Measurements from ENCODE around the gene GP2. TPM values are rescaled to one million over a fixed set of nuclear protein-coding genes. Genes with fewer than 3 reads are reported as not detected.

Gene GP2
- polyA plus RNA-seq: 10 to 100 TPM in 3 of 4 donors, 1 to 10 TPM in 1; 8.4 to 34.4 (median 14.4) TPM
- long read RNA-seq, donor 1: 0 reads
- long read RNA-seq, donor 2: 0 reads
- long read RNA-seq, donor 3: 0 reads
- long read RNA-seq, donor 4: 0 reads
- long read RNA-seq, donor 5: 0 reads
- long read RNA-seq, donor 6: 0 reads
- long read RNA-seq, donor 7: 0 reads
- long read RNA-seq, donor 8: 0 reads
- long read RNA-seq, donor 9: 0 reads
- long read RNA-seq, donor 10, partial matches to known transcripts: 0 of 1 reads
- long read RNA-seq, donor 10, other reads (novel, unspliced or antisense): 0 of 1 reads

DNA sequence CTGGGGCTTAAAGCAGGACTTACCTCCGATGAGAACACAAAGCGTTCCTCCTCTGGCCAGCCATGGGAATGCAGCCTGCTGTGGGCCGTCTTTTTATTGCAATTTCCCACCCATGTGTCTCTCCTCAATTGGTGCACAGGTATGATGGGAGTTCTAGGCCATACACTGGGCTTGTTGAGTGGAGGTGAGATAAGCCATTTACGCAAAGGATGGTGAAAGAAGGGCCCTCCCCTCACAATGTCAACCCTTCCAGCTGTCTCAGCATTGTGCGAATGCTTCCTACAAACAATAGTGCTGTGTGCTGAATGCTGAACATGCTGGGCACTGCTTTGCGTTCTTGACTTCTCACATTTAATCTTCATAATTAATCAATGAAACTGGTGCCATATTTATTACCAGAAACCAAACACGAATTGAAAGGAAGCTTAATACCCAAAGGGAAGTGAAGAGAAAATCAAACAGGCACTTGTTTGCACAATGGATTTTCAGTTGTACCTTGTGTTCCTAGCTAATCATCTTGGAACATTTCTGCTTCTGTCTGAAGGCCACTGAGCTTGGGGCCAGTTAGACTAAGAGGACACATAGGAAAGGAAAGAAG is at the start of gene GP2:
Gene GP2, minus strand, starts transcription at position 70 of the 598 bp plus-strand sequence. CDS start 1,082 bp downstream, outside the sequence.
- FAIRE-seq: no peak

GRCh38 chr16:20372701-20373100 is 45.4 kb upstream of the GP2 start:
- 76 to 82% (median 81%) methylated on average over 5 of the region's 5 CpGs for WGBS, 3 donors
- Histone ChIP-seq H3K27me3 (ENCODE audit: control insufficient read depth in 3 of 3, insufficient read depth in 3 of 3, low read length in 3 of 3) (peaks cover 0 to 3% (median 0%) of the 10 kb centered on the region in 3 donors), H3K27ac (ENCODE audit: low read depth in 1 of 3, low read length in 2 of 3) (no peak overlapping the region), H3K9me3 (ENCODE audit: control insufficient read depth in 2 of 2, insufficient read depth in 1 of 2, low read depth in 1 of 2, low read length in 1 of 2) (no peaks in the 10 kb centered on the region), H3K4me3 (ENCODE audit: low read depth in 1 of 3, low read length in 3 of 3) (no peak overlapping the region), H3K36me3 (ENCODE audit: control insufficient read depth in 3 of 3, insufficient read depth in 2 of 3, low read depth in 1 of 3, low read length in 3 of 3) (no peaks in the 10 kb centered on the region), H3K4me1 (ENCODE audit: control insufficient read depth in 3 of 3, insufficient read depth in 2 of 3, low read depth in 1 of 3, low read length in 2 of 3) (no peaks in the 10 kb centered on the region)
- no peak for FAIRE-seq
- DNase-seq: no peak

More for the DNA sequence above, at the start of gene GP2:
- peak in 1 of 2 donors; percentile 29 for DNase-seq
- Histone ChIP-seq H3K4me3 (ENCODE audit: low read depth in 1 of 3, low read length in 3 of 3) (no peak within 1 kb of the TSS), H3K4me1 (ENCODE audit: control insufficient read depth in 3 of 3, insufficient read depth in 2 of 3, low read depth in 1 of 3, low read length in 2 of 3) (peaks cover 0 to 4% (median 0%) of the 10 kb centered on the region in 3 donors), H3K27ac (ENCODE audit: low read depth in 1 of 3, low read length in 2 of 3) (peak within 1 kb of the TSS in 1 of 3 donors; percentile 2), H3K36me3 (ENCODE audit: control insufficient read depth in 3 of 3, insufficient read depth in 2 of 3, low read depth in 1 of 3, low read length in 3 of 3) (no peaks in the 10 kb centered on the region), H3K9me3 (ENCODE audit: control insufficient read depth in 2 of 2, insufficient read depth in 1 of 2, low read depth in 1 of 2, low read length in 1 of 2) (peaks cover 0 to 6% of the 10 kb centered on the region in 2 donors), H3K27me3 (ENCODE audit: control insufficient read depth in 3 of 3, insufficient read depth in 3 of 3, low read length in 3 of 3) (no peaks in the 10 kb centered on the region)
- WGBS, 3 donors: 70 to 73% (median 72%) methylated on average over 7 of the region's 7 CpGs

DNA sequence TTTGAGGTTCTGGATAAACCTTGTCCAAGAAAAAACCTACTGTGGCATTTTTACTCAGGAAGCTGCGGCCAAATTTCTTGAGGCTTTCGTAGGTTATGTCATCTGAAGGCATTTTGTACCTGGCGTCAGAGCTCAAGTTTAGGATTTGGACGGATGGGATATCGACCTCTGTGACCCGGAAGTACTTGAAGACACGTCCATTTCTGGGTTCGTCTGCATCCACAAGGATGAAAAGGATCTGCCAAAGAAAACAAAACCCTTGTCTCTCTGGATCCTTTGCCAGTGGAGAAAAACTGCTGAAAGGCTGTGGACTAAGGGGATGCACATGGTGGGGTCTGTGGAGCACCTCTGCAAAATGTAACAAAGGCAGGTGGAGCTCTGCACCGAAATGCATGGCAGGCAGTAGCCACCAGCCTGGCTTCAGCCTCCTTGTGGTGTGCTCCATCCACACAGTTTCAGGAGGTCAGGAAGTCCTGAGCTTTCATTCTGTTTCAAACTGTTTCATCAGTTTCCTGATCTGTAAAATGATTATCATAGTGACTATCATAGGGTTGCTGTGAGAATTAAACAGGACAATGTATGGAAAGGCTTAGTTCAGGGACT is 42.2 kb upstream of the GP2 start:
- Histone ChIP-seq H3K9me3 (ENCODE audit: control insufficient read depth in 2 of 2, insufficient read depth in 1 of 2, low read depth in 1 of 2, low read length in 1 of 2) (no peaks in the 10 kb centered on the region), H3K4me1 (ENCODE audit: control insufficient read depth in 3 of 3, insufficient read depth in 2 of 3, low read depth in 1 of 3, low read length in 2 of 3) (no peaks in the 10 kb centered on the region), H3K27me3 (ENCODE audit: control insufficient read depth in 3 of 3, insufficient read depth in 3 of 3, low read length in 3 of 3) (peaks cover 0 to 3% (median 0%) of the 10 kb centered on the region in 3 donors), H3K27ac (ENCODE audit: low read depth in 1 of 3, low read length in 2 of 3) (no peak overlapping the region), H3K4me3 (ENCODE audit: low read depth in 1 of 3, low read length in 3 of 3) (no peak overlapping the region), H3K36me3 (ENCODE audit: control insufficient read depth in 3 of 3, insufficient read depth in 2 of 3, low read depth in 1 of 3, low read length in 3 of 3) (no peaks in the 10 kb centered on the region)
- WGBS, 3 donors: 69 to 77% (median 77%) methylated on average over 9 of the region's 9 CpGs
- DNase-seq: no peak
- FAIRE-seq: no peak

DNA sequence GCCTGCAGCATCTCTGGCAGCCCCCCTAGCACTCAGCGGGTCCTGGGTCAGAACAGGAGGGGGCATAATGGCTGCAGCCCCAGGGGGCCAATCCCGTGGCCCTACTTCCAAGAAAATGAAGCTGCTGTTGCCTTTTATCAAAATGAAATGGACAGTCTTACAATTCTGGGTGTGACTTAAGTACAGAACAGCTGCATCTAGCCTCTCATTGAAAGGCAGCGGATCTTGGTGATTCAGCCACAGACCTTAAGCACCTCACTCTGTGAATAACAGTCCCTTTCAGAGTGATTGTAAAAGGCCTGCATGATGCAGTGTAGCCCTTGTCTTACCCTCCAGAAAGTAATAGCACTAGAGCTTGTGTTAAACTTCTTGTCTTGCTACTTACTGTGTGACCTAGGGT is 36.7 kb upstream of the GP2 start:
- FAIRE-seq: no peak
- WGBS, 3 donors: 72 to 77% (median 72%) methylated on average over 3 of the region's 3 CpGs
- Histone ChIP-seq H3K36me3 (ENCODE audit: control insufficient read depth in 3 of 3, insufficient read depth in 2 of 3, low read depth in 1 of 3, low read length in 3 of 3) (no peaks in the 10 kb centered on the region), H3K4me1 (ENCODE audit: control insufficient read depth in 3 of 3, insufficient read depth in 2 of 3, low read depth in 1 of 3, low read length in 2 of 3) (no peaks in the 10 kb centered on the region), H3K9me3 (ENCODE audit: control insufficient read depth in 2 of 2, insufficient read depth in 1 of 2, low read depth in 1 of 2, low read length in 1 of 2) (no peaks in the 10 kb centered on the region), H3K27me3 (ENCODE audit: control insufficient read depth in 3 of 3, insufficient read depth in 3 of 3, low read length in 3 of 3) (peaks cover 0 to 3% (median 0%) of the 10 kb centered on the region in 3 donors), H3K27ac (ENCODE audit: low read depth in 1 of 3, low read length in 2 of 3) (no peak overlapping the region), H3K4me3 (ENCODE audit: low read depth in 1 of 3, low read length in 3 of 3) (no peak overlapping the region)
- no peak for DNase-seq

GRCh38 chr16:20363191-20363590 is 35.9 kb upstream of the GP2 start:
- Histone ChIP-seq H3K27ac (ENCODE audit: low read depth in 1 of 3, low read length in 2 of 3) (no peak overlapping the region), H3K4me3 (ENCODE audit: low read depth in 1 of 3, low read length in 3 of 3) (no peak overlapping the region), H3K36me3 (ENCODE audit: control insufficient read depth in 3 of 3, insufficient read depth in 2 of 3, low read depth in 1 of 3, low read length in 3 of 3) (no peaks in the 10 kb centered on the region), H3K27me3 (ENCODE audit: control insufficient read depth in 3 of 3, insufficient read depth in 3 of 3, low read length in 3 of 3) (peaks cover 0 to 4% (median 3%) of the 10 kb centered on the region in 3 donors), H3K4me1 (ENCODE audit: control insufficient read depth in 3 of 3, insufficient read depth in 2 of 3, low read depth in 1 of 3, low read length in 2 of 3) (no peaks in the 10 kb centered on the region), H3K9me3 (ENCODE audit: control insufficient read depth in 2 of 2, insufficient read depth in 1 of 2, low read depth in 1 of 2, low read length in 1 of 2) (no peaks in the 10 kb centered on the region)
- no peak for FAIRE-seq
- no peak for DNase-seq
- WGBS, 3 donors: 54 to 64% (median 56%) methylated on average over 2 of the region's 2 CpGs

GRCh38 chr16:20359997-20360396 is 32.7 kb upstream of the GP2 start:
- Histone ChIP-seq H3K27me3 (ENCODE audit: control insufficient read depth in 3 of 3, insufficient read depth in 3 of 3, low read length in 3 of 3) (peaks cover 0 to 5% (median 2%) of the 10 kb centered on the region in 3 donors), H3K36me3 (ENCODE audit: control insufficient read depth in 3 of 3, insufficient read depth in 2 of 3, low read depth in 1 of 3, low read length in 3 of 3) (no peaks in the 10 kb centered on the region), H3K4me3 (ENCODE audit: low read depth in 1 of 3, low read length in 3 of 3) (no peak overlapping the region), H3K27ac (ENCODE audit: low read depth in 1 of 3, low read length in 2 of 3) (no peak overlapping the region), H3K9me3 (ENCODE audit: control insufficient read depth in 2 of 2, insufficient read depth in 1 of 2, low read depth in 1 of 2, low read length in 1 of 2) (no peaks in the 10 kb centered on the region), H3K4me1 (ENCODE audit: control insufficient read depth in 3 of 3, insufficient read depth in 2 of 3, low read depth in 1 of 3, low read length in 2 of 3) (no peaks in the 10 kb centered on the region)
- 54 to 62% (median 59%) methylated on average over 2 of the region's 2 CpGs for WGBS, 3 donors
- DNase-seq (peak in 1 of 2 donors; percentile 18), FAIRE-seq (no peak)

DNA sequence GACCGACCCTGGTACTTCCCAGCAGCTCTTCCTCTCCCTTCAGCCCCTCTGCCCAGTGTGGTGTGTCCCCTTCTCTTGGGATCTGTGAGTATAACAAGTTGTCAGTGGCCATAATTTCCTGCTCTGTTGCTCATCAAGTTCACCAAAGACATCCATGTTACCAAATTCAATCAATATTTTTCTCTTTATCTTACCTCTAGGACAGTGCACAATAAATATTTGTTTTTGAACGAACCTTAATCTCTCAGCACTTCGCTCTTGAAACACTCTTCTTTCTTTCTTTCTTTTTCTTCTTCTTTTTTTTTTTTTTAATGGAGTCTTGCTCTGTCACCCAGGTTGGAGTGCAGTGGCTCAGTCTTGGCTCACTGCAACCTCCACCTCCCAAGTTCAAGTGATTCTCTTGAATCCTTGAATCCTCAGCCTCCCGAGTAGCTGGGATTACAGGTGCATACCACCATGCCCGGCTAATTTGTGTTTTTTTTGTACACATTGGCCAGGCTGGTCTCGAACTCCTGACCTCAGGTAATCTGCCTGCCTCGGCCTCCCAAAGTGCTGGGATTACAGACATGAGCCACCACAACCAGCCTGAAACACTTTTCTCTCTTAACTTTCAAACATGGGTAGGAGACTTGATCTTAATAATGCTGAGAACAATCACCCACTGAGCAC is 27.9 kb upstream of the GP2 start:
- no peak for DNase-seq
- FAIRE-seq: no peak
- Histone ChIP-seq H3K27ac (ENCODE audit: low read depth in 1 of 3, low read length in 2 of 3) (no peak overlapping the region), H3K4me1 (ENCODE audit: control insufficient read depth in 3 of 3, insufficient read depth in 2 of 3, low read depth in 1 of 3, low read length in 2 of 3) (peaks cover 0 to 3% (median 0%) of the 10 kb centered on the region in 3 donors), H3K27me3 (ENCODE audit: control insufficient read depth in 3 of 3, insufficient read depth in 3 of 3, low read length in 3 of 3) (peaks cover 0 to 5% (median 2%) of the 10 kb centered on the region in 3 donors), H3K36me3 (ENCODE audit: control insufficient read depth in 3 of 3, insufficient read depth in 2 of 3, low read depth in 1 of 3, low read length in 3 of 3) (no peaks in the 10 kb centered on the region), H3K9me3 (ENCODE audit: control insufficient read depth in 2 of 2, insufficient read depth in 1 of 2, low read depth in 1 of 2, low read length in 1 of 2) (no peaks in the 10 kb centered on the region), H3K4me3 (ENCODE audit: low read depth in 1 of 3, low read length in 3 of 3) (no peak overlapping the region)
- WGBS, 3 donors: 67 to 74% (median 69%) methylated on average over 7 of the region's 7 CpGs

GRCh38 chr16:20353379-20353778 is 26.1 kb upstream of the GP2 start:
- H3K27me3 ChIP-seq (ENCODE audit: control insufficient read depth in 3 of 3, insufficient read depth in 3 of 3, low read length in 3 of 3): peaks cover 0 to 5% (median 2%) of the 10 kb centered on the region in 3 donors
- no peaks in the 10 kb centered on the region for H3K36me3 ChIP-seq (ENCODE audit: control insufficient read depth in 3 of 3, insufficient read depth in 2 of 3, low read depth in 1 of 3, low read length in 3 of 3)
- no peak overlapping the region for H3K4me3 ChIP-seq (ENCODE audit: low read depth in 1 of 3, low read length in 3 of 3)
- H3K9me3 ChIP-seq (ENCODE audit: control insufficient read depth in 2 of 2, insufficient read depth in 1 of 2, low read depth in 1 of 2, low read length in 1 of 2): no peaks in the 10 kb centered on the region
- no peak for FAIRE-seq
- H3K4me1 ChIP-seq (ENCODE audit: control insufficient read depth in 3 of 3, insufficient read depth in 2 of 3, low read depth in 1 of 3, low read length in 2 of 3): peaks cover 0 to 3% (median 0%) of the 10 kb centered on the region in 3 donors
- peak in 1 of 2 donors; percentile 12 for DNase-seq
- H3K27ac ChIP-seq (ENCODE audit: low read depth in 1 of 3, low read length in 2 of 3): no peak overlapping the region
